GM18499 (cell line): ENCODE results near the gene HYLS1.

Experiments used
- ATAC-seq: cut with Tn5 transposase; IDR thresholded peaks from one replicate; pipeline ENCODE4 v1.9.1; 2021; ENCODE audit warnings: moderate number of reproducible peaks; ENCODE audit not compliant: insufficient read depth, unreplicated experiment

HYLS1 gene

GRCh38 chr11:125947419-125948277, 60.2 kb downstream of the HYLS1 start:
- ATAC-seq, result no peak

GRCh38 chr11:125948278-125949051, 61.0 kb downstream of the HYLS1 start:
- no peak for ATAC-seq

- ATAC-seq, result no peak
These were observed 62.1 kb downstream of the HYLS1 start for GRCh38 chr11:125949271-125950177.

GRCh38 chr11:125950178-125950490, 62.7 kb downstream of the HYLS1 start:
- ATAC-seq, result no peak
